ENCODE data around the gene HIPK2.

- no peak for TF ChIP-seq CTCF (conservative IDR thresholded peaks at IDR 0.05)
- no peak for TF ChIP-seq EZH2 (IDR thresholded peaks at IDR 0.05; ENCODE audit: low read depth)
Measured at GRCh38 chr7:139791316-139791715, 13.5 kb upstream of the HIPK2 start.
